SK-N-SH (cell line): ENCODE data around the gene SLIT1. TPM values are rescaled to one million over a fixed set of nuclear protein-coding genes. Genes with fewer than 3 reads are reported as not detected.

Experiments
- CTCF ChIA-PET: fragments of 300-600, 350-600 bp; formaldehyde crosslinking; extraction: SDS; loops from one replicate; lab custom pipeline; 2021; lab: Yijun Ruan, JAX
- POLR2A ChIA-PET: fragments of 350-600 bp; sonication (Branson Sonifier 250); formaldehyde crosslinking; extraction: SDS; loops from one replicate; lab custom pipeline; 2020; ENCODE audit warnings: antibody characterized with exemption, inconsistent platforms; lab: Yijun Ruan, JAX
- DNase-seq: peaks from one replicate; pipeline ENCODE4 v3.0.0; 2012
- H2AFZ ChIP-seq: fragments of 200-600 bp; sonication (generic); 2 replicates; pipeline ENCODE4 v1.8.1; 2016; ENCODE audit warnings: antibody characterized with exemption, mild to moderate bottlenecking, low read depth
- H3F3A ChIP-seq: fragments of 200-600 bp; sonication (generic); replicated peaks from 2 replicates; pipeline ENCODE3; 2016; ENCODE audit warnings: antibody characterized with exemption, mild to moderate bottlenecking; ENCODE audit not compliant: insufficient read depth
- H3K27ac ChIP-seq, 2 experiments: fragments of 200-500 bp in 1 of 2; fragments of 200-600 bp in 1 of 2; sonication (Bioruptor generic) in 1 of 2; sonication (generic), shearing (Covaris generic) in 1 of 2; 2 replicates each; pipeline versions ENCODE4 v1.5.1 to v1.6.1; 2014 to 2016; ENCODE audit warnings: low read depth in 2 of 2, inconsistent platforms in 1 of 2, low read length in 1 of 2, mild to moderate bottlenecking in 1 of 2, mixed read lengths in 1 of 2
- H3K27me3 ChIP-seq: fragments of 200-600 bp; sonication (generic), shearing (Covaris generic); 2 replicates; pipeline ENCODE4 v1.6.1; 2016; ENCODE audit warnings: mixed run types; ENCODE audit not compliant: insufficient read depth
- H3K36me3 ChIP-seq, 2 experiments: fragments of 200-500 bp in 1 of 2; fragments of 200-600 bp in 1 of 2; sonication (Bioruptor generic) in 1 of 2; sonication (generic) in 1 of 2; replicated peaks in 1 of 2; 2 replicates each; pipeline versions ENCODE3 to v1.5.1; 2014 to 2016; ENCODE audit warnings: low read length in 1 of 2, mild to moderate bottlenecking in 1 of 2; ENCODE audit not compliant: insufficient read depth in 2 of 2, control insufficient read depth in 1 of 2
- H3K4me1 ChIP-seq, 2 experiments: fragments of 200-500 bp in 1 of 2; fragments of 200-600 bp in 1 of 2; sonication (Bioruptor generic) in 1 of 2; sonication (generic), shearing (Covaris generic) in 1 of 2; 2 replicates each; pipeline versions ENCODE4 v1.5.1 to v1.6.1; 2014 to 2016; ENCODE audit warnings: low read depth in 1 of 2, low read length in 1 of 2, mixed run types in 1 of 2; ENCODE audit not compliant: insufficient read depth in 2 of 2, control insufficient read depth in 1 of 2
- H3K4me2 ChIP-seq: fragments of 200-600 bp; sonication (generic), shearing (Covaris generic); 2 replicates; pipeline ENCODE4 v1.6.1; 2017; ENCODE audit warnings: mixed run types
- H3K4me3 ChIP-seq, 2 experiments: fragments of 200-500 bp in 1 of 2; fragments of 200-600 bp in 1 of 2; sonication (Bioruptor generic) in 1 of 2; sonication (generic), shearing (Covaris generic) in 1 of 2; 2 replicates each; pipeline versions ENCODE4 v1.5.1 to v1.8.1; 2014 to 2016; ENCODE audit warnings: low read depth in 2 of 2, inconsistent platforms in 1 of 2, low read length in 1 of 2, mild to moderate bottlenecking in 1 of 2, mixed read lengths in 1 of 2, moderate library complexity in 1 of 2
- H3K79me2 ChIP-seq: fragments of 200-600 bp; sonication (generic); 2 replicates; pipeline ENCODE4 v1.8.1; 2017; ENCODE audit warnings: mild to moderate bottlenecking; ENCODE audit not compliant: insufficient read depth
- H3K9ac ChIP-seq: fragments of 200-600 bp; sonication (generic); 2 replicates; pipeline ENCODE4 v1.6.1; 2017; ENCODE audit warnings: mixed run types
- H3K9me2 ChIP-seq: fragments of 200-600 bp; sonication (generic); 2 replicates; pipeline ENCODE4 v1.6.1; 2017; ENCODE audit warnings: mixed run types
- H3K9me3 ChIP-seq: fragments of 200-600 bp; sonication (generic); 2 replicates; pipeline ENCODE4 v1.6.1; 2017; ENCODE audit warnings: mixed run types, mild to moderate bottlenecking, moderate library complexity
- H4K20me1 ChIP-seq: fragments of 200-600 bp; sonication (generic); 2 replicates; pipeline ENCODE4 v1.6.1; 2017; ENCODE audit warnings: mild to moderate bottlenecking, mixed run types; ENCODE audit not compliant: insufficient read depth
- CHD2 ChIP-seq: fragments of 150-350 bp; IDR thresholded peaks from 2 replicates; pipeline ENCODE4 v1.6.1; 2018; ENCODE audit warnings: low read length; ENCODE audit not compliant: partially characterized antibody
- ELF1 ChIP-seq: IDR thresholded peaks from 2 replicates; pipeline ENCODE4 v1.4.0; 2012
- EZH2phosphoT487 ChIP-seq: fragments of 200-600 bp; sonication (generic); IDR thresholded peaks from 2 replicates; pipeline ENCODE4 v1.6.1; 2017; ENCODE audit warnings: low read depth, mixed run types, mild to moderate bottlenecking, antibody characterized with exemption, moderate library complexity, borderline replicate concordance
- FOXM1 ChIP-seq: IDR thresholded peaks from 2 replicates; pipeline ENCODE4 v1.4.0; 2012; ENCODE audit warnings: low read depth, mild to moderate bottlenecking
- GABPA ChIP-seq: IDR thresholded peaks from 2 replicates; pipeline ENCODE4 v1.4.0; 2012; ENCODE audit warnings: low read depth, mild to moderate bottlenecking
- NFIC ChIP-seq: IDR thresholded peaks from 2 replicates; pipeline ENCODE4 v1.4.0; 2012; ENCODE audit warnings: borderline replicate concordance
- RAD21 ChIP-seq: IDR thresholded peaks from 2 replicates; pipeline ENCODE4 v1.6.1; 2012; ENCODE audit warnings: mild to moderate bottlenecking, low read length
- REST ChIP-seq: IDR thresholded peaks from 2 replicates; pipeline ENCODE4 v1.6.1; 2012; ENCODE audit warnings: mild to moderate bottlenecking, low read depth, low read length, moderate library complexity
- RFX5 ChIP-seq: IDR thresholded peaks from 2 replicates; pipeline ENCODE4 v1.6.1; 2012; ENCODE audit warnings: mild to moderate bottlenecking, improper control_type of control experiment, low read length
- RXRA ChIP-seq: IDR thresholded peaks from 2 replicates; pipeline ENCODE4 v1.4.0; 2012; ENCODE audit warnings: low read depth, mild to moderate bottlenecking, borderline replicate concordance
- TCF12 ChIP-seq: IDR thresholded peaks from 2 replicates; pipeline ENCODE4 v1.4.0; 2012
- WGBS: methylation state at CpG from one replicate; pipeline ENCODE4 v1.1.6; 2017; ENCODE audit warnings: low lambda C conversion rate; 5-methylcytosine and 5-hydroxymethylcytosine counted together
- polyA plus RNA-seq, 3 experiments: library from polyadenylated mRNA; depleted of rRNA; stranded (reverse); fragments of >200 nt; gene quantifications; 2 replicates each; pipeline ENCODE4 v1.2.3, GENCODE V29; 2012
- TF ChIP-seq, protein P1 (sequence below): IDR thresholded peaks from 2 replicates; pipeline ENCODE4 v1.4.0; 2012; ENCODE audit warnings: low read depth, borderline replicate concordance

SLIT1 gene
- polyA plus RNA-seq, 1 of the 3 experiments (the other 2 are of a cell fraction), result 0.05 TPM

- TF ChIP-seq REST, result no peak
These were observed 82.3 kb downstream of the SLIT1 start (continued) for GRCh38 chr10:97103316-97104080.

DNA sequence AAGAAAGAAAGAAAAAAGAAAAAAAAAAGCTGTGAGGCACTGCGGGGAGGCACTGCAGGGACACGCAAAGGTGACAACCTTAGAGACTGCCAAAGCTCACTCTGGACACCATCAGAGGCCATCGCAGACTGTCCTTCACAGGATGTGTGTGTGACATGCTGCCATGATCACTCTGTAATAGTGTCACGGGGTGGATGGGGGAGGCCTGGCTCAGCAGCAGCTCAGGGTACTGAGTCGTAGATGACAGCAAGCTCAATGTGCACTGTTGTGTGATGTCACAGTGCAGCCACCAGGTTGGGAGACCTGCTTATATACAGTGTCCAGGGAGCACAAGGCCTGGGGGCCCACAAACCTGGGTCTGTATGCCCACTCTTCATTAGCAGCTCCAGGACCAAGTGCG, 83.3 kb downstream of the SLIT1 start:
- no peak overlapping the region for H3K4me3 ChIP-seq
- no peak overlapping the region for H2AFZ ChIP-seq
- ChIA-PET CTCF (interaction anchor here (0.8 to 4.2 kb wide), 5 partner anchors 12 to 108 kb away, joined by 3 to 16 read pairs (median 5); no protein-coding TSS in a partner anchor), POLR2A (no interaction called here)
- no peak for TF ChIP-seq RXRA
- TF ChIP-seq GABPA, result no peak
- TF ChIP-seq ELF1, result no peak
- TF ChIP-seq, protein P1, sequence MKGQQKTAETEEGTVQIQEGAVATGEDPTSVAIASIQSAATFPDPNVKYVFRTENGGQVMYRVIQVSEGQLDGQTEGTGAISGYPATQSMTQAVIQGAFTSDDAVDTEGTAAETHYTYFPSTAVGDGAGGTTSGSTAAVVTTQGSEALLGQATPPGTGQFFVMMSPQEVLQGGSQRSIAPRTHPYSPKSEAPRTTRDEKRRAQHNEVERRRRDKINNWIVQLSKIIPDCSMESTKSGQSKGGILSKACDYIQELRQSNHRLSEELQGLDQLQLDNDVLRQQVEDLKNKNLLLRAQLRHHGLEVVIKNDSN, result no peak
- no peak for TF ChIP-seq FOXM1
- no peak for TF ChIP-seq RAD21
- no peak for TF ChIP-seq TCF12
- TF ChIP-seq NFIC, result no peak
- no peaks in the 10 kb centered on the region for H3F3A ChIP-seq
- DNase-seq, result no peak
- WGBS, result 87% methylated on average over 4 of the region's 6 CpGs
- H4K20me1 ChIP-seq, result no peaks in the 10 kb centered on the region
- H3K27ac ChIP-seq, result no peak overlapping the region
- H3K4me1 ChIP-seq, result peaks cover 0 to 17% of the 10 kb centered on the region in 2 experiments; a peak in 1 of 4 replicates
- H3K79me2 ChIP-seq, result no peaks in the 10 kb centered on the region
- H3K9me2 ChIP-seq, result no peaks in the 10 kb centered on the region
- no peaks in the 10 kb centered on the region for H3K36me3 ChIP-seq
- no peaks in the 10 kb centered on the region for H3K9me3 ChIP-seq
- peaks cover 23% of the 10 kb centered on the region for H3K27me3 ChIP-seq
- H3K4me2 ChIP-seq, result no peak overlapping the region
- H3K9ac ChIP-seq, result no peak overlapping the region

DNA sequence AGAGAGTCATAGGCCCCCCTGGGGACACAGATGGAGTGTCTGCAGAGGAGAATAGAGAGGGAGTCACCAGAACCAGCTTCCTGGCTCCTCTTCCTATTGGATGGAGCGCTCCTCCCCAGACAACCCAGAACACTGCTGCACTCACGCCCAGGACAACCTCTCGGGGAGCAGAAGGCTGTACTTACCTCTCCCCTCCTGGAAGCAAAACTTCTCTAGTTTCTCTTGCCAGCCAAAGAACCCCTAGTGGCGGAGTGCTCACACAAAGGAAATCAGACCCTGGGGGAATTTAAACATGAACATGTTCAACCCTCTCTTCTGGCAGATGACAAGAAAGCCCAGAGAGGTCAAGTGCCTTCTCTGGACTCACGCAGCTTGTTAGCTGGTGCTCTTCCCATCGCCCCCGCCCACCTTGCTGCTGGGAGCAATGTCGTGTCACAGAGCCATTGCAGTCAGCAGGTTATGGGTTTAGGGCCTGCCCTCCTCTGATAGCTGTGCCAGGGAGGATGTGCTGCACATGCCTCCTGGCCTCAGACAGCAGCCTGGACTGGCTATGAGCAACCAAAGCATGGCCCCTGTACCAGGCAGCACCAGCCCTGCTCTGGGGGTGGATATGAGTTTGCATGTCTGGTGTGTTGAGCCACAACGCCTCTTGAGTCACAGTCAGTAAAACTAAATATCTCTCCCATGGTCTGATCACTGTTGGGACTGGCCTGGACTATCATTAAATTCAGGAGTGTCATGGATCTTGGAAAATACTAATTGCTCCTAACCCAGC, 84.4 kb downstream of the SLIT1 start:
- Histone ChIP-seq H3F3A (no peaks in the 10 kb centered on the region), H3K27me3 (peaks cover 27% of the 10 kb centered on the region), H4K20me1 (no peaks in the 10 kb centered on the region), H3K36me3 (no peaks in the 10 kb centered on the region), H3K9ac (no peak overlapping the region), H3K4me3 (no peak overlapping the region), H3K9me3 (no peaks in the 10 kb centered on the region), H3K27ac (no peak overlapping the region), H3K4me2 (no peak overlapping the region), H3K9me2 (no peaks in the 10 kb centered on the region), H3K79me2 (no peaks in the 10 kb centered on the region), H3K4me1 (peaks cover 0 to 18% of the 10 kb centered on the region in 2 experiments; a peak in 1 of 4 replicates), H2AFZ (no peak overlapping the region)
- DNase-seq, result no peak
- 59% methylated on average over 4 of the region's 9 CpGs for WGBS
- ChIA-PET CTCF (interaction anchor here (1.8 to 4.2 kb wide), 2 partner anchors 11 to 28 kb away, joined by 7 to 16 read pairs; no protein-coding TSS in a partner anchor), POLR2A (no interaction called here)
- TF ChIP-seq CHD2 (no peak), EZH2phosphoT487 (no peak), RFX5 (no peak), REST (no peak), RAD21 (no peak)
